GM20431 (cell line): ENCODE data around the gene CEP112.
"Not testable (repeated sequence)": the region's sequence is repeated elsewhere in the genome, so short reads cannot be mapped to it uniquely, and the experiment has no call there.

Experiments
- in situ Hi-C: fragments of 300-500 bp; cut with MseI, MboI; formaldehyde crosslinking; loops from one replicate; pipeline ENCODE4 v1.15.0; 2020; ENCODE audit warnings: low sequenced_read_pairs; ENCODE audit not compliant: unreplicated experiment

Gene CEP112

GRCh38 chr17:65856865-65857264, 335.1 kb downstream of the CEP112 start:
- in situ Hi-C loops = no loop called here

DNA sequence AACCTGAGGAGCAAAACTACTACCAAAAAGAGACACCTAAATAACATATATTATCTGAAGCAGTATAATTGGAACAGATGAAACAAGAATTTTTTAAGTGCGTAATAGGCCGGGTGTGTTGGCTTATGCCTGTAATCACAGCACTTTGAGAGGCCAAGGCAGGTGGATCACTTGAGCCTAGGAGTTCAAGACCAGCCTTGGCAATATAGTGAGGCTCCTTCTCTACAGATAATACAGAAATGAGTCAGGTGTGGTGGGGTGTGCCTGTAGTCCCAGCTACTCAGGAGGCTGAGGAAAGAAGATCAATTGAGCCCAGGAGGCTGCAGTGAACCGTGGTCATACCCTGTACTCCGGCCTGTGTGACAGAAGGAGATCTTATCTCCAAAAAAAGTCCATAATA, 336.3 kb downstream of the CEP112 start:
- in situ Hi-C loops = no loop called here

DNA sequence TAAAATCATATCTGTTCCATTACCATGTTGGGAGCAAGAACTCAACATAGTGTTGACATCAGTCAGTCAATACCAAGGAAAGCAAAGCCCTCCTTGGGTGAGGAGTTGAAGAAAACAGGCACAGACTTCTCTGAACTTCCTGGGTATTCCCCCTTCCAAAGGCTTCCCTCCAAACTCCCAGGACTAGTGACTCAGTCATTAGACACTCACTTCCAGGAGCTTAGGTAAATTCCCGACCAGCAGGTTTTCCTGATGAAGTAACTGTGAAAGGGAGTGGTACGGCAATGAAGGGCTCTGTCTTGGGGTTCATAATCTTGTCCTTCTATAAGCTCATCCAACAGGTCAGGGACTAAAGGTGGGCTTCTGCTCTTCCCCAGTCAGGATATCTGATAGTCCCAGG, 336.7 kb downstream of the CEP112 start:
- in situ Hi-C loops = no loop called here

DNA sequence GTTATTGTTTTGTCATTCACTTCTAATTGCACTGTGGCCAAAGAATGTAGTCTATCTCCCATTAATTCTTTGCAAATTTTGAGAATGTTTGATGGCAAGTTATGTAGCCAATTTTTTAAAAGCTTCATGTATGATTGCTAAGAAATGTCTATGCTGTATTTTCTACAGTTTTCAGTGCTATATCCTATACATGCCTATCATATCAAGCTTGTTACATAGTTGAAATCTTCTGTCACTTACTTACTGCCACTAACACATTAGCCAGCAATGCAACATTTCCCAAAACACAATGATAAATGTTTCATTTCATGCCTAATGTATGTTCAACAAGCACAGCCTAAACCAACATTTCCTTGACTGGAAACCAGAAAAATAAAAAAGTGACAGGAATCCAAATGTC, 338.1 kb downstream of the CEP112 start:
- in situ Hi-C loops = no loop called here

- in situ Hi-C loops = no loop called here
Measured at GRCh38 chr17:65852911-65853310, 339.0 kb downstream of the CEP112 start.

- in situ Hi-C loops = no loop called here
Measured at GRCh38 chr17:65851965-65852736, 339.8 kb downstream of the CEP112 start.

DNA sequence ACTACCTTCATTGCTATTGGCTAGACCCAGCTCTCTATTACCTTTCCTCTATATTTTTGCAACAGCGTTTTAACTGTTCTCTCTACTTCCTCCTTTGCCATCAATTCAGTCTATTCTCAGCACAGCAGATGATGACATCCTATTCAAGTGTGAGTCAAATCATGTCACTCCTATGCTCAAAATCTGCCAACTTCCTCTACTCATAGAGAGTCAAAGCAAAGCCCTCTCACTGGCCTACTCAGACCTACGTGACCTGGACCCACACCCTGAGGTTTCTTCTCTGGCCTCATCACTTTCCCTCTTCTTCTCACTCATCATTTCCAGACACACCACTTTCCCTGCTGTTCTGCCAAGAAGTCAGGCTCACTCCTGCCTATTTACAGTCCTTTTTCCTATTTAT, 341.4 kb downstream of the CEP112 start:
- in situ Hi-C loops = no loop called here

DNA sequence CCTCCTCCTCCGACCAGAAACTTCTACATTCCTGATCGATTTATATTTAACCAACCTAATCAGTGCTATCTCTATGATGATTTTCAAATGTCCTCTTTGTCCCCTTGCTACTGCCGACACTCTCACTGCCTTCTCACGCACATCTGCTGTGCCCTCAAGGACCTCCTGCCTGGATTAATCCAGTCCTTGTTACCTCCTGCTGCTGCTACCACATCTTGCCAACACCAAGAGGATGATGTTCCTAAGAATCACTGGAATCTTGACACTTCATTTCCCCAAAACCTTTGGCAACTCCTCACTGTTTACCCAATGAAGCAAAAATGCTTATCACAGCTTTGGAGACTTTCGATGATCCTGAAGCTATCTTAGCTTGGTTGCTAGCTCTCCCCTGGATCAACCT, 343.2 kb downstream of the CEP112 start:
- in situ Hi-C loops = no loop called here

- in situ Hi-C loops = no loop called here
Measured at GRCh38 chr17:65841089-65841488, 350.8 kb downstream of the CEP112 start.

DNA sequence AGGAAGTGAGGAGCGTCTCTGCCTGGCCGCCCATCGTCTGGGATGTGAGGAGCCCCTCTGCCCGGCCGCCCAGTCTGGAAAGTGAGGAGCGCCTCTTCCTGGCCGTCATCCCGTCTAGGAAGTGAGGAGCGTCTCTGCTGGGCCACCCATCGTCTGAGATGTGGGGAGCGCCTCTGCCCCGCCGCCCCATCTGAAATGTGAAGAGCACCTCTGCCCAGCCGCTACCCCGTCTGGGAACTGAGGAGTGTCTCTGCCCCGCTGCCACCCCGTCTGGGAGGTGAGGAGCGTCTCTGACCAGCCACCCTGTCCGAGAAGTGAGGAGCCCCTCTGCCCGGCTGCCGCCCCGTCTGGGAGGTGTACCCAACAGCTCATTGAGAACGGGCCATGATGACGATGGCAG, 354.7 kb downstream of the CEP112 start:
- in situ Hi-C loops = not testable (repeated sequence)

DNA sequence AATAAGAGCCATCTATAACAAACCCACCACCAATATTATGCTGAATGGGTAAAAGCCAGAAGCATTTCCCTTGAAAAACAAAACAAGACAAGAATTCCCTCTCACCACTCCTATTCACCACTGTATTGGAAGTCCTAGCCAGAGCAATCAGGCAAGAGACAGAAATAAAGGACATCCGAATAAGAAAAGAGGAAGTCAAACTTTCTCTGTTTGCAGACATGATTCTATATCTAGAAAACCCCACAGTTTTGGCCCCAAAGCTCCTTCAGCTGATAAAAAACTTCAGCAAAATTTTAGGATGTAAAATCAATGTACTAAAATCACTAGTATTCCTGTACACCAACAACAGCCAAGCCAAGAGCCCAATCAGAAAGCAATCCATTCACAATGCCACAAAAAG, 358.7 kb downstream of the CEP112 start:
- in situ Hi-C loops = no loop called here

GRCh38 chr17:65830356-65830755, 361.6 kb downstream of the CEP112 start:
- in situ Hi-C loops = no loop called here

GRCh38 chr17:65826577-65826976, 365.4 kb downstream of the CEP112 start:
- in situ Hi-C loops = not testable (repeated sequence)

DNA sequence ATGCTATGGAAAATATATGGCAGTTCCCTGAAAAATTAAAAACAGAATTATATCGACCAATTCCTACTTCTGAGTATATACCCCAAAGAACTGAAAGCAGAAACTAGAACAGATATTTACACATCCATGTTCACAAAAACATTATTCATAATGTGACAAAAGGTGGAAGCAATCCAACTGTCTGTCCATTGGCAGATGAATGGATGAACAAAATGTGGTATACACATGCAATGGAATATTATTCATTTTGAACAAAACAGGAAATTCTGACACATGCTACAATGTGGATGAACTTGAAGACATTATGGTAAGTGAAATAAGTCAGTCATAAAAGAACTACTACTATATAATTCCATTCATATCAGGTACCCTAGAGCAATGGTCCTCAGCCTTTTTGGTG, 367.0 kb downstream of the CEP112 start:
- in situ Hi-C loops = no loop called here

DNA sequence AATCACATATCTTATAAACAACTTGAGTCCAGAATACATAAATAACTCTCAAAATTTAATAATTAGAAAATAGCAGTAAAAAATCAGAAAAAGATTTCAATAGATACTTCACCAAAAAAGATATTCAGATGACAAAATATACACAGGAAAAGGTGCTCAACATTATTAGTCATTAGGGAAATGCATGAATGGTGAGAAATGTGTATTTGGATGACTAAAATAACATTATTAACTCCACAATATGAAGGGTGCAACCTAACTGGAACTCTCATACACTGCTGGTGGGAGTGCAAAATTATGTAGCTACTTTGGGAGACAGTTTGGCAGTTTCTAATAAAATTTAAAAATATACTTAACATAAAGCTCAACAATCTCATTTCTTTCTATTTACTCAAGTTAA, 368.2 kb downstream of the CEP112 start:
- in situ Hi-C loops = no loop called here

DNA sequence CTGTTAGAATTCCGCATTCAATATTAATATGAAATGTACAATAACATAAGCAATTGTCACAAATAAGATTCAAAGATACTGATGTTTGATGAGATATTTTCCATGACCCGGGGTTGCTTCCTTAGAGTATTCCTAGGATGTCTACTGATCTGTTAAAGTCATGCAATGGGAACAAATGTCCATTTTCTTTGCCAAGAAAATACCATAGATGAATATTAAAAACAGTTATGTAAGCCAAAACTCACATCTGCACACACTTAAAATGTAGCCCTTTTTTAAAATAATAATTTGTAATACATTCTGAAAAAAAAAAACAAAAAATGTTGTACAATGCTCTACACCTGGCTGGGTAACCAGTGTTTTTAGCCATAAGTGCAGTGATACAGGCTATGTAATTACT, 371.1 kb downstream of the CEP112 start:
- in situ Hi-C loops = no loop called here

- in situ Hi-C loops = no loop called here
Measured at GRCh38 chr17:65820306-65820705, 371.6 kb downstream of the CEP112 start.

- in situ Hi-C loops = no loop called here
Measured at GRCh38 chr17:65819810-65820209, 372.1 kb downstream of the CEP112 start.

DNA sequence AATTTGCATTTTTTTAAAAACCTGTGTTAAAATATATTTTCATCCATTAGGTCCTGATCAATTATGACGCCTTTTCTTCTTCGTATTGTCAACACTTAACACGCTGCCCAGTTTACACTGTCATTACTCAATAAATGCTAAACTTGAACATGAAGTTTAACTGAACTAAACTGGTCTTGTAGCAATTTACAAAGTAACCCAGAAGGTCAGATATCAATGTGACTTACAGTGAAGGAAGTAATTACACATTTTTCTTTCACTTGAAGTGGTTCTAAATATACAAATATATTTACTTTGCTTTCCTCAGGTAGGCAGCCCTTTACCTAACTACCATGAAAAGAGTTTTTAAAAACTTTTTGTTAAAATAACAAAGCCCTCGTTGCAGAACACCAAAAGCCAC, 374.0 kb downstream of the CEP112 start:
- in situ Hi-C loops = no loop called here

- in situ Hi-C loops = no loop called here
Measured at GRCh38 chr17:65814418-65814817, 377.5 kb downstream of the CEP112 start.

- in situ Hi-C loops = no loop called here
Measured at GRCh38 chr17:65813306-65813705, 378.6 kb downstream of the CEP112 start.

DNA sequence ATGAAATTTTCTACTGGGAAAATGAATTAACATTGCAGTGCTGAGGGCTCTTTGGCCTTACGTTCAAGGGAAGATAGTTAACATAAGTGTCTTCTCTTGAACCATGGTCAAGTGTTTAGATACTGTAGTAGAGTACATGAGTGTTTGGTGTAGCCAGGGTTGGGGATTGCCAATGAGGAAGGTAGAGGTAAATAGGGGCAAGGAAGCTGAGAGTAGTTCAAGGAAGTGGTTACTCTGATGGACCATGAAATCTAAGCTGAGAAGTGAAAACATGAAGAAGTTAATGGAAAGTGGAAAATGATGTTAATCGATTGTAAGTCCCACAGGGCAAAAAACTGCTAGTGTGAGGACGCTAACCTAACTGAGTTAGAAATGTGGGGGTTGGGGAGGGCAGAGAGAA, 380.9 kb downstream of the CEP112 start:
- in situ Hi-C loops = no loop called here
